Brain pericyte (primary cell): ENCODE measurements around the gene AAK1.
A peak's percentile ranks its signal among the peaks of the same experiment; 100 is the strongest.
"Not testable (repeated sequence)": the region's sequence is repeated elsewhere in the genome, so short reads cannot be mapped to it uniquely, and the experiment has no call there.

Experiments used
- DNase-seq: peaks from one replicate; pipeline ENCODE4 v3.0.0-alpha.2; 2012; ENCODE audit warnings: low read depth, low spot score

AAK1 gene

GRCh38 chr2:69643602-69644505, at the start of gene AAK1:
TSS of gene AAK1 (minus strand) at chr2:69643739. CDS start at chr2:69643040, 699 bp downstream.
- DNase-seq = peak; percentile 71

GRCh38 chr2:69692424-69692823, 48.9 kb upstream of the AAK1 start:
- DNase-seq = no peak

- no peak for DNase-seq
Measured at GRCh38 chr2:69689969-69690368, 46.4 kb upstream of the AAK1 start.

GRCh38 chr2:69689466-69689865, 45.9 kb upstream of the AAK1 start:
- DNase-seq = no peak

GRCh38 chr2:69687971-69688611, 44.6 kb upstream of the AAK1 start:
- DNase-seq = no peak

- DNase-seq = no peak
Measured at GRCh38 chr2:69686813-69687212, 43.3 kb upstream of the AAK1 start.

GRCh38 chr2:69685321-69686048, 41.9 kb upstream of the AAK1 start:
- DNase-seq = no peak

- no peak for DNase-seq
Measured at GRCh38 chr2:69683170-69683971, 39.8 kb upstream of the AAK1 start.

- no peak for DNase-seq
Measured at GRCh38 chr2:69682525-69682924, 39.0 kb upstream of the AAK1 start.

GRCh38 chr2:69680001-69680675, 36.6 kb upstream of the AAK1 start:
- no peak for DNase-seq

- DNase-seq = no peak
Measured at GRCh38 chr2:69677914-69678313, 34.4 kb upstream of the AAK1 start.

GRCh38 chr2:69676146-69676545, 32.6 kb upstream of the AAK1 start:
- DNase-seq = no peak

- no peak for DNase-seq
Measured at GRCh38 chr2:69674316-69674670, 30.8 kb upstream of the AAK1 start.

GRCh38 chr2:69673098-69673497, 29.6 kb upstream of the AAK1 start:
- not testable (repeated sequence) for DNase-seq

- DNase-seq = no peak
Measured at GRCh38 chr2:69669666-69670065, 26.1 kb upstream of the AAK1 start.

- DNase-seq = no peak
Measured at GRCh38 chr2:69668598-69668997, 25.1 kb upstream of the AAK1 start.

GRCh38 chr2:69667805-69668382, 24.4 kb upstream of the AAK1 start:
- no peak for DNase-seq

GRCh38 chr2:69665152-69665551, 21.6 kb upstream of the AAK1 start:
- DNase-seq = no peak

GRCh38 chr2:69663860-69664259, 20.3 kb upstream of the AAK1 start:
- no peak for DNase-seq

GRCh38 chr2:69662547-69662946, 19.0 kb upstream of the AAK1 start:
- not testable (repeated sequence) for DNase-seq

- no peak for DNase-seq
Measured at GRCh38 chr2:69660637-69661036, 17.1 kb upstream of the AAK1 start.
